Measurements from ENCODE around the gene IL37. TPM values are rescaled to one million over a fixed set of nuclear protein-coding genes. Genes with fewer than 3 reads are reported as not detected.

The IL37 gene
- total RNA-seq, 1 experiment from 2014 or later: not detected

DNA sequence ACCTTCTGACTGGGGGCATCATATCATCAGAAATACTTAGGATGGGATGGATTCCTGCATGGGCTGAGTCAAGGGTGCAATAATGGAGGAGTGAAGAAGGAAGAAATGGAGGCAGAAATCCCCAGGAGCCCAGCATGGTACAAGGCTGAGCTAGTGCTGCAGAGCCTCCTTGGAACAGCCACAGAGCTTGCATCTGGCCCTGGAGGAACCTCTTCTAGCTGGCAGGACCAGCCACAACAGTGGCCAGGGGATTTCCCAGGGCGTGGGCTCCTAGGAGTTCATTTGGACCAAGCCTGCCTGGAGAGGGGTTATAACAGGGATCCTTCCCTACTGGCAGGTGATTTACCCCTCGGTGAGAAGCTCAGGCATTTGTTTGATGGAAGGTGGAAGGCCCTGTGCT is 4.7 kb upstream of the IL37 start:
- H4K20me1 ChIP-seq (ENCODE audit: control insufficient read depth, insufficient read depth, insufficient read length): no peaks in the 10 kb centered on the region
- no peak overlapping the region for H3K27ac ChIP-seq (ENCODE audit: insufficient read length, low read depth, low read length)
- H3K27ac Mint-ChIP-seq: no peak overlapping the region
- no peaks in the 10 kb centered on the region for H3K4me1 ChIP-seq (ENCODE audit: insufficient read depth, low read length)
- H3K27me3 ChIP-seq (ENCODE audit: insufficient read depth, low read length): no peaks in the 10 kb centered on the region
- no CpG with 5 or more reads among the region's 2 CpGs for WGBS (ENCODE audit: extremely low coverage, insufficient read length, low lambda C conversion rate)
- H3K4me3 Mint-ChIP-seq: no peak overlapping the region
- DNase-seq: no peak
- no peak overlapping the region for H3K4ac ChIP-seq (ENCODE audit: low read depth, low read length)
- no peaks in the 10 kb centered on the region for H3K79me1 ChIP-seq (ENCODE audit: insufficient read depth, low read depth, low read length, poor library complexity, severe bottlenecking)
- H3K23ac ChIP-seq (ENCODE audit: insufficient read length, low read depth, low read length): no peak overlapping the region
- no peaks in the 10 kb centered on the region; a peak in 1 of 4 replicates for H3K4me1 Mint-ChIP-seq
- H4K8ac ChIP-seq (replicated peaks; ENCODE audit: insufficient read length, low read depth, low read length): no peak overlapping the region
- H2AFZ ChIP-seq (ENCODE audit: low read length): no peak overlapping the region
- TF ChIP-seq, protein P1, sequence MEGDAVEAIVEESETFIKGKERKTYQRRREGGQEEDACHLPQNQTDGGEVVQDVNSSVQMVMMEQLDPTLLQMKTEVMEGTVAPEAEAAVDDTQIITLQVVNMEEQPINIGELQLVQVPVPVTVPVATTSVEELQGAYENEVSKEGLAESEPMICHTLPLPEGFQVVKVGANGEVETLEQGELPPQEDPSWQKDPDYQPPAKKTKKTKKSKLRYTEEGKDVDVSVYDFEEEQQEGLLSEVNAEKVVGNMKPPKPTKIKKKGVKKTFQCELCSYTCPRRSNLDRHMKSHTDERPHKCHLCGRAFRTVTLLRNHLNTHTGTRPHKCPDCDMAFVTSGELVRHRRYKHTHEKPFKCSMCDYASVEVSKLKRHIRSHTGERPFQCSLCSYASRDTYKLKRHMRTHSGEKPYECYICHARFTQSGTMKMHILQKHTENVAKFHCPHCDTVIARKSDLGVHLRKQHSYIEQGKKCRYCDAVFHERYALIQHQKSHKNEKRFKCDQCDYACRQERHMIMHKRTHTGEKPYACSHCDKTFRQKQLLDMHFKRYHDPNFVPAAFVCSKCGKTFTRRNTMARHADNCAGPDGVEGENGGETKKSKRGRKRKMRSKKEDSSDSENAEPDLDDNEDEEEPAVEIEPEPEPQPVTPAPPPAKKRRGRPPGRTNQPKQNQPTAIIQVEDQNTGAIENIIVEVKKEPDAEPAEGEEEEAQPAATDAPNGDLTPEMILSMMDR (conservative IDR thresholded peaks at IDR 0.05): no peak
- H2BK5ac ChIP-seq (ENCODE audit: insufficient read length, low read length): no peak overlapping the region
- H2BK20ac ChIP-seq (ENCODE audit: low read depth, low read length, poor library complexity, severe bottlenecking): no peak overlapping the region
- no peak overlapping the region for H2BK12ac ChIP-seq (ENCODE audit: insufficient read length, low read depth, low read length)
- no peak overlapping the region for H3K18ac ChIP-seq (ENCODE audit: insufficient read length, low read depth, low read length)
- peaks cover 0 to 2% (median 0%) of the 10 kb centered on the region in 3 experiments; a peak in 1 of 7 replicates for H3K36me3 Mint-ChIP-seq (ENCODE audit: insufficient read depth in 1 of 3, low read depth in 3 of 3)
- H3K9me3 ChIP-seq (ENCODE audit: control insufficient read depth, low read depth, low read length): no peaks in the 10 kb centered on the region
- no peaks in the 10 kb centered on the region for H3K79me2 ChIP-seq (ENCODE audit: insufficient read depth, low read length)
- no peak overlapping the region for H4K5ac ChIP-seq (ENCODE audit: insufficient read length, low read depth, low read length)
- H3K9me3 Mint-ChIP-seq: peaks cover 3 to 4% of the 10 kb centered on the region in 2 experiments; a peak in 3 of 5 replicates
- H2BK15ac ChIP-seq (ENCODE audit: low read depth, low read length): no peak overlapping the region
- H3T11ph ChIP-seq (ENCODE audit: low read length): no peak overlapping the region
- no peak overlapping the region for H2AK5ac ChIP-seq (ENCODE audit: insufficient read length, low read length)
- no peak overlapping the region for H4K91ac ChIP-seq (ENCODE audit: insufficient read length, low read depth, low read length)
- H3K23me2 ChIP-seq (ENCODE audit: insufficient read length, low read depth, low read length, poor library complexity, severe bottlenecking): no peaks in the 10 kb centered on the region
- no peaks in the 10 kb centered on the region; the same call in none of the 2 replicates for H3K27me3 Mint-ChIP-seq (ENCODE audit: low read depth)
- no peak overlapping the region for H3K4me2 ChIP-seq (ENCODE audit: insufficient read depth, insufficient read length, low read length)
- no peak overlapping the region for H3K14ac ChIP-seq (ENCODE audit: insufficient read depth, low read length)
- no peak overlapping the region for H3K9ac ChIP-seq (ENCODE audit: extremely low read depth, insufficient read length, low read length)
- H2BK120ac ChIP-seq (ENCODE audit: low read depth, low read length, poor library complexity, severe bottlenecking): no peak overlapping the region
- no peak overlapping the region for H3K56ac ChIP-seq (ENCODE audit: insufficient read length, low read depth, low read length)

Data from H9 (cell line).